ENCODE data around the gene EDARADD.

EDARADD gene

DNA sequence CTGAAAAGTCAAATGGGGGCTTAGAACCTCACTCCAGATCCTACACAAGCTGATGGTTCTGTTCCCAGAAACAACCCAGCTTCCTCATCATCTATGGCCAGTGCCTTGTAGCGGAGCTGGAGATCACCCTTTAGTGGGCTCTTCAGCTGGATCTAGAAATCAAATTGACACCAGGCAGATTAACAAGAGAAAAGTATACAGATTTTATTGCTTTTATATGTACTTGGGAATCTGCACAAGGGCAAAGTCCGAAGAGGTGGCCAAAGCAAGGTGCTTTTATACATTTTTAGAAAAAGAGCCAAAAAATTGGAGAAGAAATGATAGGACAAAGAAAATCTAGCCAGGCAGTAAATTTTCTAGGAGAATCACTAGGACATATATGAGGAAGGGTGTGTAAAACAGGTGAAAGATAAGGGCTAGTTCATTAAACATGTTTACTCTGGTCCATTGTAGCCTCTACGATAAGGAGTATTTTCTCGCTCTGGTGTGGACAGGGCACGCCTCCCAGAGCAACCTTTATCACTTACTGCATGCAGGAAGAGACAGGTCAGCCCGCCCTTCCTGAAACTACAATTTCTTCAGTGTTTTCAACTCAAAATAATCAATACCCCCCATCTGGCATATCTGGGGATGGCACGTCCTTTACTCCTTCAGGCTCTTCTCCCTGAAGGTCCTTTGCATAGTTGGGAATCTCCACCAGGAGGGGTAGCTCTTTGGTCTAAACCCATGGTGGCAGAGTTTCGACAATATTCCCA is 115.7 kb downstream of the EDARADD start:
- no peak for TF ChIP-seq POLR2A (IDR thresholded peaks at IDR 0.05; ENCODE audit: low read depth, low read length)
- TF ChIP-seq TAF1 (IDR thresholded peaks at IDR 0.05; ENCODE audit: borderline replicate concordance, low read depth, low read length): no peak
- no peak for TF ChIP-seq POLR2AphosphoS5 (IDR thresholded peaks at IDR 0.05; ENCODE audit: low read depth, low read length)
- no peak for DNase-seq (ENCODE audit: insufficient read length)
- FAIRE-seq: no peak

DNA sequence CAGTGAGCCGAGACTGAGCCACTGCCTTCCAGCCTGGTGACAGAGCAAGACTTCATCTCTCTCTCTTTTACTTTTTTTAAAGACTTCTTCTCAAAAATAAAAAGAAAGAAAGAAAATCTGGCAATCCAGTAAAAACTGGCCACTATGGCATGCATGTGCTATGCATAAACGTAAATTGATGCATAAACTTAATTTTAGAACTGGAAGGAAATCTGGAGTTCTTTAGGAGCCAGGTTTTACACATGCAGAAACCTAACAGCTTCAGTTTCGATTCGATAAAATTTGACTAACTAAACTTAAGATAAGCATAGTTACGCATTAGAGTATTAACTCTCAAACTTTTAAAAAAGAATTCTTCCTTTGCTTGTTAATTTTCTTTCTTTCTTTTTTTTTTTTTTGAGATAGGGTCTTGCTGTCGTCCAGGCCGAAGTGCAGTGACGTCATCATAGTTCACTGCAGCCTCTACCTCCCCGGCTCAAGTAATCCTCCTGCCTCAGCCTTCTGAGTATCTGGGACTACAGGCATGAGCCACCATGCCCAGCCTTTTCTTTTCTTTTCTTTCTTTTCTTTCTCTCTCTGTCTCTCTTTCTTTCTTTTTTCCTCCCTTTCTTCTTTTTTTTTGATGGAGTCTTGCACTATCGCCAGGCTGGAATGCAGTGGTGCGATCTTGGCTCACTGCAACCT is 117.8 kb downstream of the EDARADD start:
- TF ChIP-seq POLR2A (IDR thresholded peaks at IDR 0.05; ENCODE audit: low read depth, low read length): no peak
- TF ChIP-seq POLR2AphosphoS5 (IDR thresholded peaks at IDR 0.05; ENCODE audit: low read depth, low read length): no peak
- no peak for TF ChIP-seq TAF1 (IDR thresholded peaks at IDR 0.05; ENCODE audit: borderline replicate concordance, low read depth, low read length)
- FAIRE-seq (no peak), DNase-seq (ENCODE audit: insufficient read length) (no peak)

DNA sequence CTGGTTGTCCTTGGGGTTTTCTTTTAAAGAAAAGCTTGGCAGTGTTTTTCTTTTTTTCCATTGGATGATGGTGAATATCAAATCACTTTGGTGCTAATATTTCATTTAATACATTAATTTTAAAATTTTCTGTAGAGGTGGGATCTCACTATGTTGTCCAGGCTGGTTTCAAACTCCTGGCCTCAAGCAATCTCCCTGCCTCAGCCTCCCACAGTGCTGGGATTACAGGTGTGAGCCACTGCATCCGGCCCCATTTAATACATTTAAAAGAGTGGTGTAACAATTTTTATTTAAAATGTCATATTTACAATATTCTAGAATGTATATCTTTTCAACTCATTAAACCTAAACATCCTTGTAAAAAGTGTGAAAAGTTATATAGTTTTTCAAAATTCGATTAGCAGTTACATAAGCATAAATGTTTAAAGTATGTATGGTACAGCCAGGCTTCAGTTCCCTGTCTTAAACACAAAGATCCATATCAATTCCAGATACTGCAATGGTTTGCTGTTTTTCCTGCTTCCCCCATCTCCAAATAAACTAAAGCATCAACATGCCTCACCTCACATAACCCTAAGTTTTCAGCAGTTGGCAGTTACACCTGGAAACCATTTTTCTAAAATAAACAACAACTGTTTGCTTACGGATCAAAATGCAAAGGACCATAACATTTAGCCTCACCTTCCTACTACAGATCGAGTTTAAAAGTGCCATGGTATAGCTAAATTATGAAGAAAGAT is 120.8 kb downstream of the EDARADD start:
- TF ChIP-seq TAF1 (IDR thresholded peaks at IDR 0.05; ENCODE audit: borderline replicate concordance, low read depth, low read length): no peak
- TF ChIP-seq POLR2A (IDR thresholded peaks at IDR 0.05; ENCODE audit: low read depth, low read length): no peak
- TF ChIP-seq POLR2AphosphoS5 (IDR thresholded peaks at IDR 0.05; ENCODE audit: low read depth, low read length): no peak
- FAIRE-seq (no peak), DNase-seq (ENCODE audit: insufficient read length) (no peak)

DNA sequence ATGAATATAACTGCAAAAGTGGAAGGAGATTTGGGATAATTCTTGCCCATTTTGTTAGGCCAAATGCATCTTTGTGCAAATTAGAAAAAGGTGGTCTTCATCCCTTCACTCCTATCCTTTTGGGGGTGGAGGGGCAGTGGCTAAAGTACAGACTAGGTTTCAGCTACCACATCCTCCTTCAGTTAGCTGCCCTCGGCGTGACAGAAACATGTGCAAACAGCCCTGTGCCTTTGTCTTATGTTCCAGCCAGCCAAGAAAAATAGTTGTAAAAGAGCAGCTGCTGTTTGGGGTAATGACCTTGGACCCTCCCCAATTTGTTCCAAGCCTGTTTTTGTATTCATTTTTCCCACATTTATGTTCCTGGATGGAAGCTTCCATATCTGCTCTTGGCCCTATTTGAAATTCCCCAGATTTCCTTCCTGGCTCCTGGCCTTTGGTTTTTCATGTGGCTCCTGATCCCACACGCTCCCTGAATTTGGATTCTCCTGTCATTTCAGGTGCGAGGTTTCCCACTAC is 121.4 kb downstream of the EDARADD start:
- no peak for TF ChIP-seq POLR2A (IDR thresholded peaks at IDR 0.05; ENCODE audit: low read depth, low read length)
- no peak for TF ChIP-seq POLR2AphosphoS5 (IDR thresholded peaks at IDR 0.05; ENCODE audit: low read depth, low read length)
- no peak for TF ChIP-seq TAF1 (IDR thresholded peaks at IDR 0.05; ENCODE audit: borderline replicate concordance, low read depth, low read length)
- DNase-seq (ENCODE audit: insufficient read length): no peak
- no peak for FAIRE-seq

DNA sequence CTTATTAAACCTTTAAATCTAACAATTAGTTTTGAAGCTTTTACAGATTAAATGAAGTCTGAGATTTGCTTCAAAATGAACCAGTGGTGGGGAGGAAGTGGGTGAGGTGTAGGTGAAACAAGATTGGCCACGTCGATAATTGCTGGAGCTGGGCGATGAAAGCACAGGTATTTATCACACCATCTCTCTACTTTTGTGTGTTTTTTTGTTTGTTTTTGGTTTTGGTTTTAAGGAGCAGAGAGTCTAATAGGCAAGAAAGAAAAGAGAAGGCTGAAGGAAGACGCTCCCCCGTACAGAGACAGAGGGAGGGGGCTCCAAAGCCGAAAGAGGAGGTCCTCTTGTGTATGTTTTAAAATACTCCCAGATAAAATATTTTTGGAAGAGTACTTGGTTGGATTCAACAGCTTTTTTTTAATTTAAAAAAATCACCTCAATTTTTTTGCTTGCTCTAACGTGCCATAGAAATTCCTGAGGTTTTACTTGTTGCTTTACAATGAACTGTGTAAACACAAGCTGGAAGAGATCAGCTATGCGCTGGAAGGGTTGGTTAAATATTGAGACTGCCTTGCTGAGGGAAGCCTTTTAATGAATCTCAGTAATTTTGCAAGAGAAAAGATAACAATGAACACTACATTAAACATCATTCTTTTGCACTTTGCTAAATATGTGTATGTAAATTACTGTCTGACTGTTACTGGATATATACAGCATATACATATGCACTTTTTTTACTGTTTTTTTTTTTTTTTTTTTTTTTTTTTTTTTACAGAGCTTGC is 123.0 kb downstream of the EDARADD start:
- TF ChIP-seq POLR2AphosphoS5 (IDR thresholded peaks at IDR 0.05; ENCODE audit: low read depth, low read length): no peak
- TF ChIP-seq POLR2A (IDR thresholded peaks at IDR 0.05; ENCODE audit: low read depth, low read length): no peak
- TF ChIP-seq TAF1 (IDR thresholded peaks at IDR 0.05; ENCODE audit: borderline replicate concordance, low read depth, low read length): no peak
- no peak for FAIRE-seq
- no peak for DNase-seq (ENCODE audit: insufficient read length)

DNA sequence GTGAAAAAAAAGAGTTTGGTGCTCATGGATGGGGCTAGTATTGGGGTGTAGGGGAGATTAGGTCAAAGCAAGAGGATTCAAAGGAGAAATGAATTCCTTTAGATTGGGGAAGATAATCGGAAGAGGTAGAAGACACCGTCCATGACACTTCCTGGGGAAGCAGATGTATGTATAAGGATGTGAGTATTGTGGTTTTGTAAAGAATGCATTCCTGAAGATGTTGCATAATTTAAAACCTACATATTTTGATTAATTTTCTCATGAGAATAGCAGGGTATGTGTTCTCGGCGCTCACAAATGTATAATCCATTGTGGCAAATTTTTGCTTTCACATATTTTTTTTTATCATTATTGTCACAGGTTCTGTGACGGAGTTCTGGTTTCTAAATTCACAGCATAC is 124.2 kb downstream of the EDARADD start:
- DNase-seq (ENCODE audit: insufficient read length) (no peak), FAIRE-seq (no peak)
- no peak for TF ChIP-seq TAF1 (IDR thresholded peaks at IDR 0.05; ENCODE audit: borderline replicate concordance, low read depth, low read length)
- no peak for TF ChIP-seq POLR2A (IDR thresholded peaks at IDR 0.05; ENCODE audit: low read depth, low read length)
- TF ChIP-seq POLR2AphosphoS5 (IDR thresholded peaks at IDR 0.05; ENCODE audit: low read depth, low read length): no peak

DNA sequence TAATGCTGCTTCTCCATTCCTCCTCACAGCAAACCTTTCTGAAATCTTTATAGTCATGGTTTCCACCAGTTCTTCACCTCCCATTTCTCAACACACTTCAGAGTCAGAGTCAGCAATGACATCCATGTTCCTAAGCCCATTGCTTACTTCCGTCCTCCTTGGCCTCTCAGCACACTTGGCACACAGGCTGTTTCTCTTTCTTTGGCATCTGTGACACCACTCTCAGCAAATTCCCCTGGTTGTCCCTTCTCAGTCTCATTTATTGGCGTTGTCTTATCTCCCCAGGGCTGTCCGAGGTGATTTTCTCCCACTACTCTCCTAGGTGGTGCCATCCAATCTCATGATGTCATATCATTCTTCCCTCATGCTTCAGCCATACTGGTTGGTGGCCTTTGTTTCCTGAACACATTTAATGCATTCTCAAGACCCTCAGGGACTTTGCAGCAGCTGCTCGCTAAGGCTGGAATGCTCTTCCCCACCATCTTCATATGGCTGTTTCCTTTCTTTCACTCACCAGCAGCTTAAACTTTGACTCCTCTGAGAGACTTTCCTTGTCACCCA is 126.4 kb downstream of the EDARADD start:
- TF ChIP-seq POLR2AphosphoS5 (IDR thresholded peaks at IDR 0.05; ENCODE audit: low read depth, low read length): no peak
- TF ChIP-seq POLR2A (IDR thresholded peaks at IDR 0.05; ENCODE audit: low read depth, low read length): no peak
- no peak for TF ChIP-seq TAF1 (IDR thresholded peaks at IDR 0.05; ENCODE audit: borderline replicate concordance, low read depth, low read length)
- FAIRE-seq (no peak), DNase-seq (ENCODE audit: insufficient read length) (no peak)

DNA sequence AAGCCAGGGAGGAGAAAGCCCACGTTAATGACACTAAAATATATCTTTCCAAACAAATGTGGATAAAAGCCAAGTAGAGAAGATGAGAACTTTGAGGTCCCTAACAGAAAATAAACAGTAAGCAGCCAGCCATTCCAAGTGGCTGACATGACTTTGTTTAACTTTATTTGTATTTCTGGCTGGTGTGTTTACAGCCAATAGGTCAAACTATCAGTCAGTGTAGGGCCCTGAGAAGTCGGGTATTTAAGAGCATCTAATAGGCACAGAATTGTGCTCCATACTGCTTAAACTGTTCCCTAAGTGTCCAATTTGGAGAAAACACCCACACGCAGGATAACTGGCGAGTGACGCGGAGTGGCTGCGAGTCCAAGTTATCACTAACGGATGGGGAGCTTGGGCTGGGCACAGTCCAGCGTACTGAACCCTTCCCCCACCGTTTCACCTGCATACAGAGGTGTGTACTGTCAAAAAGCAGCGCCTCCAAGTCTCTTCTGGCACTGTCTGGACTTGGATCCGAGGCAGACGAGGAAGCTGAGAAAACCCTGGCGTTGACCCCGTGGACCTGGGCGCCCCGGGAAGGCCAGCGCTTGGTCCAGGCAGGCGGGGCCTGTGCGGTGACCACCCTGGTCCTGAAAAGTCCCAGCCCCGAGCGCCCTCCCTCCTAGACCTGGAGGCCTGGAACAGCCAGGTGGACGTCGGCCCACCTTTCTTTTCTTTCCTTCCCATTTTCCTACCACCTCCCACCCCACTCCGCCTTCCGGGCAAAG is 129.0 kb downstream of the EDARADD start:
- TF ChIP-seq POLR2A (IDR thresholded peaks at IDR 0.05; ENCODE audit: low read depth, low read length): no peak
- no peak for TF ChIP-seq TAF1 (IDR thresholded peaks at IDR 0.05; ENCODE audit: borderline replicate concordance, low read depth, low read length)
- TF ChIP-seq POLR2AphosphoS5 (IDR thresholded peaks at IDR 0.05; ENCODE audit: low read depth, low read length): no peak
- FAIRE-seq (no peak), DNase-seq (ENCODE audit: insufficient read length) (no peak)

DNA sequence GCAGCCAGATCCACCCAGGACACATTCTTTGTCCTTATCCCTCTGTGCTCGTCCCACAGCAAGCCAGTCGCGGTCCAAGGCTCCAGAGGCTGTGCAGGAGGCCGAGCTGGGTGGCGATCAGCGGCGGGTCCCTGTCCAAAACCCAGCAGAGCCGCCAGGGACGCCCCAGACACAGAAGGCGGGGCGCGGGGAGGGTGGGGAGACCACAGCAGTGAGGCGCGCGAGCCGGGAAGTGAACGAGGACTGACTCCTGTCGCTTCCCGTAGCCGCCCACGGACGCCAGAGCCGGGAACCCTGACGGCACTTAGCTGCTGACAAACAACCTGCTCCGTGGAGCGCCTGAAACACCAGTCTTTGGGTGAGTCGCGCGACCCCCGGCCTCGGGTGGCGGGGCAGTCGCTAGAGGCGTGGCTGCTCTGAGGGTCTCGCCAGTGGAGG is 129.6 kb downstream of the EDARADD start, which contains the start of gene LGALS8:
TSS of gene LGALS8 (plus strand) at position 279 of the 438 bp plus-strand sequence. CDS start 2,089 bp downstream, outside the sequence.
- FAIRE-seq: peak; percentile 81
- DNase-seq (ENCODE audit: insufficient read length): peak; percentile 77
- TF ChIP-seq POLR2AphosphoS5 (IDR thresholded peaks at IDR 0.05; ENCODE audit: low read depth, low read length): no peak
- TF ChIP-seq POLR2A (IDR thresholded peaks at IDR 0.05; ENCODE audit: low read depth, low read length): no peak; the same call in 1 of the 2 replicates
- no peak for TF ChIP-seq TAF1 (IDR thresholded peaks at IDR 0.05; ENCODE audit: borderline replicate concordance, low read depth, low read length)

Measured in GM12892 (cell line).